ENCODE measurements around the gene CXCR5. TPM values are rescaled to one million over a fixed set of nuclear protein-coding genes. Genes with fewer than 3 reads are reported as not detected.

Gene CXCR5
- total RNA-seq, 2 donors from 2014 or later: not detected

DNA sequence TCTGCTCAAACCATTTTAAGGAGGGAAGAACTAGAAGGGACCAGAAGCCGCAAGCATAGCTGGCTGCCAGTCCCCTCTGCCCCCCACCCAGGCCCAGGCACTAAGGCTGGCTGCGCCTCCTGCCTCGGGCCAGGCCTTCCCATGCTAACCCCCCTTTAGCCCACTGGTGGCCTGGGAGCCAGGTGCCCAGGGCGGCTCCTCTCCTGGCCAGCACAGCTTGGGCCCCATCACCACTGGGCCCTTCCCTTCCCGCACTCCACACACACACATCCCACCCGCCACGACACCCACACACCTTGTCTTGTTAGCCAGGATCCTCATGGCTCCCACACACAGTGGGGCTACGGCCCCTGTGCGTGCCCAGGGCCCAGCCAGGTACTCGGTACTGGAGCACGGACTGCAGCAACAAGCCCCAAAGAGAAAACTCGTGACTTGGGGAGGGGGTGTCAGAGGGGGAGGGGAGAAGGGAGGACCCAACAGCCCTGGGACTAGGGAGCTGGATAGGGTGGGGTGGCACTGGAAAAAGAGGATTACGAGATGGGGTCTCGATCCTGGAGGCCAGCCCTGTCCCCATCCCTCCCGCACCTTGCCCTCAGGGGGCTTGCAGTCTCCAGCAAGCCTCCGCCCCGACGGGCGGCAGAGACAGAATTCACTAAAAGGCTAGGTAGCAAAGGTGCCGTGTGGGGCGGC is 26.1 kb downstream of the CXCR5 start:
- DNase-seq (ENCODE audit: low spot score): no peak
- peak overlapping the region; percentile 95 to 96 for H3K27ac ChIP-seq
- peak overlapping the region; percentile 76 for H3K4me3 ChIP-seq
- TF ChIP-seq CTCF (IDR thresholded peaks at IDR 0.05): no peak
- no peaks in the 10 kb centered on the region for H3K9me3 ChIP-seq
- peaks cover 10% of the 10 kb centered on the region for H3K36me3 ChIP-seq
- H3K4me1 ChIP-seq (ENCODE audit: control insufficient read depth in 1 of 2, low read depth in 2 of 2): peaks cover 59 to 82% of the 10 kb centered on the region in 2 donors
- no peak for ATAC-seq (ENCODE audit: insufficient number of reproducible peaks, low FRiP score, low read depth)
- H3K27me3 ChIP-seq (replicated peaks; ENCODE audit: insufficient read depth): no peaks in the 10 kb centered on the region

GRCh38 chr11:118910309-118911112 is 26.8 kb downstream of the CXCR5 start:
- no peak for ATAC-seq (ENCODE audit: insufficient number of reproducible peaks, low FRiP score, low read depth)
- DNase-seq (ENCODE audit: low spot score): no peak
- Histone ChIP-seq H3K27ac (peak overlapping the region; percentile 95 to 96), H3K36me3 (peaks cover 10% of the 10 kb centered on the region), H3K4me1 (ENCODE audit: control insufficient read depth in 1 of 2, low read depth in 2 of 2) (peaks cover 67 to 85% of the 10 kb centered on the region in 2 donors), H3K4me3 (peak overlapping the region; percentile 76), H3K9me3 (no peaks in the 10 kb centered on the region), H3K27me3 (replicated peaks; ENCODE audit: insufficient read depth) (no peaks in the 10 kb centered on the region)
- no peak for TF ChIP-seq CTCF (IDR thresholded peaks at IDR 0.05)

- no peak for DNase-seq (ENCODE audit: low spot score)
- peaks cover 73 to 92% of the 10 kb centered on the region in 2 donors for H3K4me1 ChIP-seq (ENCODE audit: control insufficient read depth in 1 of 2, low read depth in 2 of 2)
- H3K4me3 ChIP-seq: peak overlapping the region; percentile 76
- H3K27ac ChIP-seq: peak overlapping the region; percentile 95 to 96
- TF ChIP-seq CTCF (IDR thresholded peaks at IDR 0.05): no peak
- peaks cover 10% of the 10 kb centered on the region for H3K36me3 ChIP-seq
- no peak for ATAC-seq (ENCODE audit: insufficient number of reproducible peaks, low FRiP score, low read depth)
- H3K27me3 ChIP-seq (replicated peaks; ENCODE audit: insufficient read depth): no peaks in the 10 kb centered on the region
- no peaks in the 10 kb centered on the region for H3K9me3 ChIP-seq
These were observed 27.6 kb downstream of the CXCR5 start for GRCh38 chr11:118911113-118911879.

DNA sequence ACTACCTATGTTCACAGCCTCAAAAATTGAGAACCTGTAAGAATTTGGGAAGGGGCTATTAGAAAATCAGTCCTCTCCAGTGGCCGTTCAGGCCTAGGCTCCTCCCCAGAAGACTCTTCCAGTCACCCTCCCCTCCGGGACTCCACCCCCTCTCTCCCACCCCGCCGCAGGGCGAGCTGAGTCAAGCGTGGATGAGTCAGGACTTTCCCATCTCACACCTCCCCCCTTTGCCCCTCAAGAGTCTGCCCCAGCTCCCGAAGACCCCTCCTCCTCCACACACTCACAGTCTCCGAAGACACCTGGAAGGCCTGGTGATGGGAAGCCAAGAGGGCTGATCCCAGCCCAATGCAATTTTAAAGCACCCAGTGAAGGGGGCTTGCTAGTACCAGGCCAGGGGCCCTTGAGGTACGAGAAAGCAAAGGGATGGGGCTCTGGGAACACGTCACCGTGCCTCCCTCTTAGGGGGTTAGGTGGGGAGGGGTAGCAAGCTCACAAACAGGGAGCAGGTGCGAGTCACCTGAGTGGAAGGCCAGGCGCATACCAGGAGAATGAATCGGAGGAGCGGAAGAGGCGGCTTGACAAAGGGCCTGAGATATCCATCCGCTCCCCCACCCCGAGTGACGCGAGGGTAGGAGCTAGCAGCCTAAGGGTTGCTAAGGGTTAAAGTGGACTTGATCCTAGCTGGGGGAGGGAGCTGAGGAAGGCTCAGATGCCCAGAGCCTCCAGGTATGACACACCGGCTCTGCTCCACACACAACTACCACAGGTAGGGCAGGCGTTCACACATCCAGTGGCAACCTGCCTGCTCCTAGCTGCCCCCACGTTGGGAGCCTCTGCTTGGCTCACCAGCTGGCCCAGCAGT is 28.4 kb downstream of the CXCR5 start:
- DNase-seq (ENCODE audit: low spot score): peak; percentile 80

More for the DNA sequence above, 28.4 kb downstream of the CXCR5 start:
- H3K9me3 ChIP-seq: no peaks in the 10 kb centered on the region
- H3K36me3 ChIP-seq: peaks cover 4% of the 10 kb centered on the region
- no peaks in the 10 kb centered on the region for H3K27me3 ChIP-seq (replicated peaks; ENCODE audit: insufficient read depth)
- H3K4me3 ChIP-seq: peak overlapping the region; percentile 76
- peak overlapping the region; percentile 95 to 96 for H3K27ac ChIP-seq
- peak; percentile 5 for ATAC-seq (ENCODE audit: insufficient number of reproducible peaks, low FRiP score, low read depth)
- no peak for TF ChIP-seq CTCF (IDR thresholded peaks at IDR 0.05)
- H3K4me1 ChIP-seq (ENCODE audit: control insufficient read depth in 1 of 2, low read depth in 2 of 2): peaks cover 81 to 96% of the 10 kb centered on the region in 2 donors

All from thoracic aorta (tissue), 2 donors.